Islet precursor cell (in vitro differentiated cells): ENCODE measurements around the gene PRRT2.
"Not testable (repeated sequence)": the region's sequence is repeated elsewhere in the genome, so short reads cannot be mapped to it uniquely, and the experiment has no call there.

Experiments
- DNase-seq: peaks from one replicate; pipeline ENCODE4 v3.0.0-alpha.2; 2018

The PRRT2 gene

DNA sequence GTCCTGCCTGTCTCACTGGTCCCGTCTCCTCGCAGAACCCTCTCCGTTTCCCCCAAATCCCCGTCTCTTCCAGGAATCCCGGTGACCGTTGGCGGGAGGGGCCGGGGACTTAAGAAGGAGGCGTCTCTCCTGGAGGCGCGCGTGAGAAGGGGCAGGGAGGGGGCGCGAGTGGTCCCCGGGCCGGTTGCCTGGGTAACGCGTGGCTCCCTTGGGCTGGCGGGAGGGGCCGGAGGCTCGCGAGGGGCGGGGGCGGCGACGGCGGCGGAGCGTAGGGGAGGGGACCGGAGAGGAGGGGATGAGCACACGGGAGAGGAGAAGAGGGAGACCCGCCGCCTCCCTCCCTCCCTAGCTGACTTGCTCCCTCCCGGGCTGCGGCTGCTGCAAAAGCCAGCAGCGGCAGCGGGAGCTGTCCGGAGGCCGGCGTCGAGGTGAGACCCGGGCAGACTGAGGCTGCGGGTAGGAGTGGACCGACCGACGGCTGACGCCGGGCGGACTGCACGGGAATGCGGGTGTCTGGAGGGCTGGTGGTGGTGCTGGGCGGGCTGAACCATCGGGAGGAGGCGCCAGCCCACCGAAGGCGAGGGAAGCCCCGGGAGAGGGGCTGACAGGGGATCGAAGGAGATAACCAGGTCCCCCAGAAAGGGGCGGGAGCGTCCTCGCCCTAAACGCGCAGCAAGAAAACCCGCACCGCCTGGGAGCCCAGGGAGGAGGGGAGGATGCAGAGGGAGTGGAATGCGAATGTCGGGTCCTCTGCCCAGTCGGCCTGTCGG, at the start of gene PRRT2:
TSS of gene PRRT2 (plus strand) at position 298 of the 770 bp plus-strand sequence. CDS start 862 bp downstream, outside the sequence.
- DNase-seq, result peak; percentile 80

DNA sequence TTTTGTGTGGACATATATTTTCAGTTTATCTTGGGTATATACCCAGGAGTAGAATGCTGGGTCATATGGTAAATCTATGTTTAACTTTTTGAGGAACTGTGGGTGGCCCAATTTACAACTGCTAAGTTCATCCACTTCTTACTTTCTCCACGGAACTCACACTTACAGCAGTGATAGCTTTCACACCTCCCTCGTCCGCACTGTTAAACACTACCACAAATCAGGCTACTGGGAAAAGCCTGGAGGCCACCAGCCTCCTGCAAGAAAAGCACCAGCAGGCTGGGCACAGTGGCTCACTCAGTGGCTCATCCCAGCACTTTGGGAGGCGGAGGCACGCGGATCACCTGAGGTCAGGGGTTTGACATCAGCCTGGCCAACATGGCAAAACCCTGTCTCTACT, 48.7 kb upstream of the PRRT2 start:
- DNase-seq, result no peak

DNA sequence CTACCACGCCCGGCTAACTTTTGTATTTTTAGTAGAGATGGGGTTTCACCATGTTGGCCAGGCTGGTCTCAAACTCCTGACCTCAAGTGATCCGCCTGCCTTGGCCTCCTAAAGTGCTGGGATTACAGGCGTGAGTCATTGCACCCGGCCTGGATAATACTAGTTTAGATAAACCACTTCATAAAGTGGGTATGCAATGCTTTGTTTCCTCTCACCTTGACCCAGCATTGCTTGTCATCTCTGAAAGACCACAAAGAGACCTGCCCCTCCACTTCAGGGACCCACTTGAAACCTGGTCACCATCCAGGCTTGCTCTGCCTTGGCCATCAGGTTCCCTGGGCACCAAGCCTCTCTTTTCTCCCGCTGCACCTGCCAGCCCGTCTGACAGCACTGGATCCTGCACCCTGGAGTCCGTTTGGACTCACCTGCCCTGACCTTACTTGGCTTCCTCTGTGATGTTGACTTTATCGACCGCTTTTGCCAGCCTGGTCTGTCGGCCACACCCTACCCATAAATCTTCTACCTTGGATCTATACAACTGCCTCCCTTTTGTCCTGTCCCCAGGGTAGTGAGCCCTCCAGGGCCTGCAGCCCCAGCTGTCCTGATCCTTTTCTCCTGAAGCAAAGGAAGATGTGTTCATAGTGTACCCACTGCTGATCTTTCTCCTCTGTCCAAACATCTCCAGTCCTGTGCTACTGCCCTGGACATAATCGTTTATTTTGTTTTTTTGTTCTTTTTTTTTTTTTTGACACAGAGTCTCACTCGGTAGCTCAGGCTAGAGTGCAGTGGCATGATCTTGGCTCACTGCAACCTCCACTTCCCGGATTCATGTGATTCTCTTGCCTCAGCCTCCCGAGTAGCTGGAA, 46.6 kb upstream of the PRRT2 start:
- DNase-seq, result no peak

DNA sequence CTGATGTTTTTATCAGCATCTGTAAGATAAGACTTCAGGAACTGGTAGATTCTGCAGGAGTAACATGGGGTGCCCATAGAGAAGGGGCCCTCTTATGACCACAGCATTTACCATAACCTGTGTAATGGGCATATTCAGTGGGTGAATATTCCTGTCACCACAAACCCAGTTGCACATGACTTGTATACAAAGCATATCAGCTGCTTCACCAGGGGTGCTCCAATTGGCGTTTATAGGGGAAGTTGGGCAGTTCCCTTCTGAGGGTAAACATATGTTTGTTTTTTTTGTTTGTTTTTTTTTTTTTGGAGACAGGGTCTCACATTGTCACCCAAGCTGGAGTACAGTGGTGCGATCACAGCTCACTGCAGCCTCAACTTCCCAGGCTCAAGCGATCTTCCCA, 45.4 kb upstream of the PRRT2 start:
- DNase-seq, result no peak

DNA sequence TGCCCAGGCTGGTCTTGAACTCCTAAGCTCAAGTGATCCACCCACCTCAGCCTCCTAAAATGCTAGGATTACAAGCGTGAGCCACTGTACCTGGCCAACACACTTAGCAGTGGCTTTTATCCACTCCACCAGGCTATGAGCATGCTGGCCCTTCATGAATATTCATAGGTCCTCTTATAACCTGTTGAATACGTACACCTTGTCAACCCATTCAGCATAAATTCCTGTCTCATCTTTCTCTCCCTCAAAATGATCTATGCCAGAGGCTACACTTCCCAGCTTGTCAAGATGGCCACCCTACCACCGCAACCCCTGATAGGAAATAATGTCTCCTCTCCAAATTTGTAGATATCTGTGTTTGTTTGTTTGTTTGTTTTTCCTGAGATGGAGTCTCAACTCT, 44.9 kb upstream of the PRRT2 start:
- DNase-seq, result no peak

DNA sequence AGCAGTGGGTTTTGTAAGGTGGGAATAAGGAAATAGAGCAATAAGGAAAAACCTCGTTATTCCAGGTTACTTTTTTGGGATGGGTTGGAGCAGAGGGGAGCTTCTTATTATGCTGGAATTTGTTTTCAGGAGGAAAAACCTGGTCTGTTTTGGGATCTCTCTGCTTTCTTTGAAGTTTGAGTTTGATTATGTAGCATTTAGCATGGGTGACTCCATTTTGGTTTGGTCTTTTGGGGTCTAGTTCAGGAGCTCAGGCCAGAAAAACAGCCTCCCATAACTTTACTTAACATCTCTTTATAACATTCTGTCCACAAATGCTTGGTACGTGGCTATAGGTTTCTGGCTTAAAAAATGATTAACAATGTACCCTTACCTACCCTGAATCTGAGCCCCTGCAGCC, 42.5 kb upstream of the PRRT2 start:
- DNase-seq, result no peak

DNA sequence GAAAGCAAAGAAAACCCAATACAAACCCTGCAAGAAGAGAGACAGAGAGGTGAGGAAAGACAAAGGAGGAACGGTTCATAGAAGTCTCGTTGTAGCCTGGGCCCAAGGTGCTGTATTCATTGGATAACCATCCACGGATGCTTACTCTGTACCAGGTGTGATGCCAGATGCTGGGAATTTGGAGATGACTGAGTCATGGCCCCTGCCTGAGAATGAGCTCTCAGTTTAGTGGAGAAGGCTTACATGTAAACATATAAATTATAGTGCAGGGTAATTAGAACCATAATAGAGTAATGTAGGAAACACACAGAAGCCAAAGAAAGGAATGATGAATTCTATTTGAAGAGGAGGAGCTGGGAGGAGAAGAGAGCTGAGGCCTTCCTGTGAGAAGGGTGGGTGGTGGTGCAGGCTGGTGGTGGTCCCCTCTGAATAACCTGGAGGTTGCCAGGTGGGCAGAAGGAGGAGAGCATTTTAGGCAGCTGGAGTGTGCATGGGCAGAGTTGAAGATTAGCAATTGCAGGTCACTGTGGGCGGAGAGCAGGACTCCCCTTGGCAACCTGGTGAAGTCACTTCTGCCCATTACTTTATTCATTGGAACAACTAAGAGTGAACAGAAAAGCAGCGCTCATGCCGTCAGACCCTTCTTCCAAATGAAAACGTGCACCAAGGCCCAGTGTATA, 41.6 kb upstream of the PRRT2 start:
- no peak for DNase-seq

DNA sequence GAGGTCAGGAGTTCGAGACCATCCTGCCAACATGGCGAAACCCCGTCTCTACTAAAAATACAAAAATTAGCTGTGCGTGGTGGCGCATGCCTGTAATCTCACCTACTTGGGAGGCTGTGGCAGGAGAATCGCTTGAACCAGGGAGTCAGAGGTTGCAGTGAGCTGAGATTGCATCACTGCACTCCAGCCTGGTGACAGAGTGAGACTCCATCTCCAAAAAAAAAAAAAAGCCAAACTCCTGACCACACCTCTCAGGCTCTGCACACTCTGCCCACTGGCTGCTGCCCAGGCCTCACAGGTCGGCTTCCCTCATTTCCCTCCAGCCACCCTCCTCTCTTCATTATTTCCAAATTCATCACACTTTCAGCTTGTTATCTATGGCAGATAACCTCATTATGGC, 39.7 kb upstream of the PRRT2 start:
- DNase-seq, result not testable (repeated sequence)

DNA sequence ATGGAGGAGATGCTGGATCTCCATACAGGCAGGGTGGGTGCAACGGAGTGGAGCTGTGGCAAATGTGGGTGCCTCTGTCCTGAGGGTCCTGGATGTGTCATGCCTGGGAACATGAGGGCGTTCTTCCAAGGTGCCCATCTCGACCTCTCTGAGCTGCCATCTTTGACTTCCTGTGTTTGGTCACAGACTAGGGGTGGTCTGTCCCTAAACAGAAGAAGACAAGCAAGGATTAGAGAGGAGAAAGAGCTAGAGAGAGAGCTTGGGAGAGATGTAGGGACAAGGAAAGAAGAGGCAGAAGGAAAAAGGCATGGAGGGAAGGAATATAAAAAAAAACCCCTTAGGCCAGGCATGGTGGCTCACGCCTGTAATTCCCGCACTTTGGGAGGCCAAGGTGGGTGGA, 37.3 kb upstream of the PRRT2 start:
- DNase-seq, result no peak

DNA sequence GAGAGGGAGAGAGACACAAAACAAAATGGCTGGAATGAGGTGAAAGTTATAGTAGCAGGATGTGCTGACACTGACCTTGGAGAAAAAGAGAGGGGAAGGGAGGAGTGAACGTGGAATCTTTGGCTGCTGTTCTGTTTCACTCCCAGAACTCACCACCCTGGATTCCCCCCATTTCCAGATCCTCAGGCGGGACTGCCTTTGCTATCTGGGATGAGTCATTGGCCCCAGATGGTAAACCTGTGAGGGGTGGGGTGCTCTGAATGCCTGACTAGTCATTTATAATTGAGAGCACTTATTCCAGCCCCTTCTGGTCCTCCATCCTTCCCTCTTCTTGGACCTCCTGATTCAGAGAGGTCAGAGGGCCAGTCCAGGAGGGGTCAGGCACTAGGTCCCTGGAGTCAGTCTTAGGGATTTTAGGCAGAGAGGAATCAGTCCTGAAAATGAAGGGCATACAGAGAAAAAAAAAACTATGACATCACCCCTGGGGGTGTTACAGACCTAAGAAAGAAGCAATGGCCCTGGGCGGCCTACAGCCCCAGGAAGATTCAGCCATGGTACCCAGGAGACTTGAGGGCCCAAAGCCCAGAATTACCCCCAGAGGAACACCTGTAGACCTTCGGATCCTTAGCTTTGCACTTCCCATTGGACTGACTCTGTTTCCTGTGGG, 36.1 kb upstream of the PRRT2 start:
- DNase-seq, result peak; percentile 77

DNA sequence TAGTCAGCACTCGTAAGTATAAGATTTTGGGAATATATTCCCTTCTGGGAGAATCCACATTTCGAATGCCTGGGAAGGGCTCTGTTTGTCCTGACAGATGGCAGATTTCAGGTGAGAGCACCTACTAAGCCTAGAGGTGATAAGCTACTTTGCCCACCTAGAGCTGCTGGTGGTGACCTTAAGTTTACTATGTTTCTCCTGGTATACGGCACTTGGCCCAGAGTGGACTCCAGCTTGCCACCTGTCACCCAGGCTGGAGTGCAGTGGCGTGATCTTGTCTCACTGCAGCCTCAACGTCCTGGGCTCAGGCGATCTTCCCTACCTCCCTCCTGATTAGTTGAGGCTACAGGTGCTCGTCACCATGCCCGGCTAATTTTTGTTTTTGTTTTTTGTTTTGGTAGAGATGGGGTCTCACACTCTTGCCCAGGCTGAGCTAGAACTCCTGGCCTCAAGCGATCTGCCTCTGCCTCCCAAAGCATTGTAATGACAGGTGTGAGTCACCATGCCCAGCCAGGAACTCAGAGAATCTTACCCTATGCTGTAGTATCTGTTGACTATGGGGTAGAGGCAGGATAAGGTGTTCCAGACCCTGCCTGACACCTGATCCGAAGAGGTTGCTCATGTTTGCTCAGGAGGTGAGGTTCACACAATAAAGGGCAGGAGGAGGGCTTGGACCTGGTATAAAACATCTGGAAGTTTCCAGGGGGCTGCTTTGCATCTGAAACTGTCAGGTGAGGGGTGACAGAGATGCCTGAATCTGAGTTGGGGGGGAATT, 34.2 kb upstream of the PRRT2 start, which contains the start of gene ZG16:
TSS of gene ZG16 (plus strand) at position 681 of the 775 bp plus-strand sequence. CDS start 1,011 bp downstream, outside the sequence.
- no peak for DNase-seq

DNA sequence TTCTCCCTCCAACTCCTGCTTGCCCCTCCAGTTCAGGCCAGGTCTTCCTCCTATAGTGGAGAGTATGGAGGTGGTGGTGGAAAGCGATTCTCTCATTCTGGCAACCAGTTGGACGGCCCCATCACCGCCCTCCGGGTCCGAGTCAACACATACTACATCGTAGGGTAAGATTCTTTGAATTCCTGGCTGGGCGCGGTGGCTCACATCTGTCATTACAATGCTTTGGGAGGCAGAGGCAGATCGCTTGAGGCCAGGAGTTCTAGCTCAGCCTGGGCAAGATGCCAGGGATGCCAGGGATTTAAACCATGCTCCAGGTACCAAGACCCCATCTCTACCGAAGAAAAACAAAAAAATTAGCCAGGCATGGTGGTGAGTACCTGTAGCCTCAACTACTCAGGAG, 32.5 kb upstream of the PRRT2 start:
- DNase-seq, result peak; percentile 84

DNA sequence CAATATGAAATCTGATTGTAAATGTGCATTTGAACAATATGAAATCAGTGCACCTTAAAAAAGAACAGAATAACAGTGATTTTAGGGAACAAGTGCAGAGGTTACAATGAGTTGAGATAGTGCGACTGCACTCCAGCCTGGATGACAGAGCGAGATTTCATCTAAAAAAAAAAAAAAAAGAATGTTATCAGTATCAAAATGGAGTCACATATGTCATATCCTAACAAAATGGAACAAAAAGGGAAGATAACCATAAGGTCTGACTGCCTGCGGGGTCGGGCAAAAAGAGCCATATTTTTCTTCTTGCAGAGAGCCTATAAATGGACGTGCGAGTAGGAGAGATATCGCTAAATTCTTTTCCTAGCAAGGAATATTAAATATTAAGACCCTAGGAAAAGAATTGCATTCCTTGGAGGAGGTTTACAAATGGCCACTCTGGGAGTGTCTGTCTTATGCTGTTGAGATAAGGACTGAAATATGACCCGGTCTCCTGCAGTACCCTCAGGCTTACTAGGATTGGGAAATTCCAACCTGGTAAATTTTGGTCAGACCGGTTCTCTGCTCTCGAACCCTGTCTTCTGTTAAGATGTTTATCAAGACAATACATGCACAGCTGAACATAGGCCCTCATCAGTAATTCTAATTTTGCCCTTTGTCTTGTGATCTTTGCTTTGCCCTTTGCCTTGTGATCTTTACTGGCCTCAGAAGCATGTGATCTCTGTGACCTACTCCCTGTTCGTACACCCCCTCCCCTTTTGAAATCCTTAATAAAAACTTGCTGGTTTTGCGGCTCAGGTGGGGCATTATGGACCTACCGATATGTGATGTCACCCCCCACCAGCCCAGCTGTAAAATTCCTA, 28.7 kb upstream of the PRRT2 start:
- peak; percentile 63 for DNase-seq

DNA sequence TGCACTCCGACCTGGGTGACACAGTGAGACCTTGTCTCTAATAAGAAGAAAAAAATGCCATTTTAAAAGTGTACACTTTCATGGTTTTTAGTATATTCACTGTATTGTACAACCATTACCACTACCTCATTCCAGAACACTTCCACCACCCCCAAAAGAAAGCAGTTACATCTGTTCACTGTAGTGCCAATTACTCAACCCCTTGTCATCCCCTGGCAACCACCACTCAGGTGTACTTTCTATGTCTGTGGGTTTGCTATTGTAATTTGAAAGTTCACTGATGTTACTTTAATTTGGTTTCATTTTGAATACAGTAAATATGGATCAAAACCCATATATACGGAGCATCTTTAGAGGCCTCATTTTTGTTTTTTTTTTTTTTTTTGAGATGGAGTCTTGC, 27.8 kb upstream of the PRRT2 start:
- DNase-seq, result no peak

DNA sequence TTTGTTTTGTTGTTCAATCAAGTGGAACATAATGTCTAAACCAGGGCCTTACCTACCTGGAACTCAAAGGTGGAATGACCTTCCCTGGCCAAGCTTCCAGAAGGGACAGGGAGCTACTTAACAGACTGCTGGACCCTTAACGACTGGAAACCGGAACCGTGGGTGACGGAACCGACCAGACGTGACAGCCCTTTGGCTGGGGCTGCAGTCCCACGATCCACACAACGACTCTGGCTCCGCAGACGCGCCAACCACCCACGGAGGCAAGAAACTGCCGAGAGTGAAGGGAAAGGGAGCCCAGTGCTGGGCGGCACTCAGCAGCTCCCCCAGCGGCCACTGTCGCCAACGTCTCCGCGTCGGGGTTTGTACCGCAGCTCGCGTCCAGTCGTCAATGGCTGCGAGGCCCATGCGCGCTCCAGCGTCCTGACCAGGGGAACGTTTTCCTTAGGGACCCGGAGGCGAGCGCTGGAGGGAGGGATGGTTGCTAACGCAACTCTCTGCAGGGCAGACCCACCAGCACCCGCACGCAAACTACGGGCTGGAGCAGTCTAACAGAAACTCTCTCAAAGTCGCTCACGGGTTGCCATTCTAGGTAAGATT, 27.0 kb upstream of the PRRT2 start:
- peak; percentile 85 for DNase-seq

DNA sequence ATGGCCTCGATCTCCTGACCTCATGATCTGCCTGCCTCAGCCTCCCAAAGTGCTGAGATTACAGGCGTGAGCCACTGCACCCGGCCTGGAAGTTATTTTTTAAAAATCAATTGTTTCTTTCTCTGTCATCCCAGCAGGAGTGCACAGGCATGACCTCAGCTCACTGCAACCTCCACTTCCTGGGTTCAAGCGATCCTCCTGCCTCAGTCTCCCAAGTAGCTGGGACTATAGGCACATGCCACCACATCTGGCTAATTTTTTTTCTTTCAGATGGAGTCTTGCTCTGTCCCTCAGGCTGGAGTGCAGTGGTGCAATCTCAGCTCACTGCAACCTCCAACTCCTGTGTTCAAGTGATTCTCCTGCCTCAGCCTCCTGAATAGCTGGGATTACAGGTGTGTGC, 24.8 kb upstream of the PRRT2 start:
- not testable (repeated sequence) for DNase-seq

DNA sequence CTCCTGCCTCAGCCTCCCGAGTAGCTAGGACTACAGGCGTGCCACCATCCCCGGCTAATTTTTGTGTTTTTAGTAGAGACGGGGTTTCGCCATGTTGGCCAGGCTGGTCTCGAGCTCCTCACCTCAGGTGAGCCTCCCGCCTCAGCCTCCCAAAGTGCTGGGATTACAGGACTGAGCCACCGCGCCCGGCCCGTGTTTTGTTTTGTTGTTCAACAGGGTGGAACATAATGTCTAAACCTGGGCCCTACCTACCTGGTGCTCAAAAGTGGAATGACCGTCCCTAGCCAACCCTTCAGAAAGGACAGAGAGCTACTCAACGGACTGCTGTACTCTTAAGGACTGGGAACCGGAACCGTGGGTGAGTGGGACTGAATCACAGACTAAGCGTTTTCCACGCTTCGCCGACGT, 22.2 kb upstream of the PRRT2 start:
- no peak for DNase-seq

DNA sequence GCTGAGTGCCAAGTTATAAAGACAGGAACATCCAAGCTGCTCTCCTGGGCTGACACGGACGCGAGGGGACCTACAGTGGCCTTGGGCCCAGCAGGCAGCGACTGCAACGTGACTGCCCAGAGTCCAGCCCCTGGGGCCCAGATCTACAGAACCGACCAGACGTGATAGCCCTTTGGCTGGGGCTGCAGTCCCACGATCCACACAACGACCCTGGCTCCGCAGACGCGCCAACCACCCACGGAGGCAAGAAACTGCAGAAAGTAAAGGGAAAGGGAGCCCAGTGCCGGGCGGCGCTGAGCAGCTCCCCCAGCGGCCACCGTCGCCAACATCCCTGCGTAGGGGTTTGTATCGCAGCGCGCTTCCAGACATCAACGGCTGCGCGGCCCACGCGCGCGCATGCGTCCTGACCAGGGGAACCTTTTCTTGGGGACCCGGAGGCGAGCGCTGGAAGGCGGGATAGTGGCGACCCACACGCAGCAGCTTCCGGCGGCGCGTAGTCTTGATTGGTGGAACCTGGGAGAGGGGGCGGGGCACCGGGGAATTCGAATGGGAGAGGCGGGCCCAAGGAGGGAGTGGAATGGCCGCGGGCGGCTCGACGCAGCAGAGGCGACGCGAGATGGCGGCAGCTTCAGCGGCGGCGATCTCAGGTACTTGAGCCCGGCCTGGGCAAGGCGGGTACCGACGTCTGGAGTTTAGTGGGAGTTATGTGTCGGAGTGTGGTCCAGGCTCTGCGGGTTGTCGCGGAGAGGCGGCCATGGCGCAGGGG, 21.6 kb upstream of the PRRT2 start, which contains the start of gene KIF22:
TSS of gene KIF22 (plus strand) at position 569 of the 766 bp plus-strand sequence. CDS start at position 578, 9 bp downstream.
- DNase-seq, result peak; percentile 100
